SW480 (cell line): Measurements from ENCODE around the gene FAAP24.
"Not testable (repeated sequence)": the region's sequence is repeated elsewhere in the genome, so short reads cannot be mapped to it uniquely, and the experiment has no call there.

Experiments used
- DNase-seq: peaks from one replicate; pipeline ENCODE4 v3.0.0-alpha.2; 2016; ENCODE audit warnings: low spot score

FAAP24 gene, protein sequence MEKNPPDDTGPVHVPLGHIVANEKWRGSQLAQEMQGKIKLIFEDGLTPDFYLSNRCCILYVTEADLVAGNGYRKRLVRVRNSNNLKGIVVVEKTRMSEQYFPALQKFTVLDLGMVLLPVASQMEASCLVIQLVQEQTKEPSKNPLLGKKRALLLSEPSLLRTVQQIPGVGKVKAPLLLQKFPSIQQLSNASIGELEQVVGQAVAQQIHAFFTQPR

GRCh38 chr19:32971715-32972540, at the start of gene FAAP24, which contains the start of gene CEP89:
Gene FAAP24 (plus strand): TSS chr19:32972242. CDS start chr19:32973197, 955 bp downstream.
Gene CEP89 (minus strand): TSS chr19:32971958. CDS start chr19:32971874, 84 bp downstream.
- peak; percentile 100 for DNase-seq

DNA sequence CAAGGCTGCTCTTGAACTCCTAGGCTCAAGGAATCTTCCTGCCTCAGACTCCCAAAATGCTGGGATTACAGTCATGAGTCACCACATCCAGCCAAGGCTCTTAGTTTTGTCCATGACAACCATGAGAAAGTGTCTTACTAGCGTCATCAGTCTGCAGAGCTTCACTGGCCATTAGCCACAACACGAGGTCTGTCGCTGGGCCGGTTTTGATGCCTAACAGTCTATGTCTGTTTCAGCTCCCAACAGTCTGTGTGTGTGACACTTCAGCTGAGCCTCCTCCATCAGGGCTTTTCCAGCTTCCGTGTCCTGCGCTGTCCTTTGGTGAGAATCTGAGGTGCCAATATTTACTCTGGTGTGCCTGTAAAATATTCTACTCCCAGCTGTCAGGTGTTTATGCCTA, 47.8 kb upstream of the FAAP24 start:
- no peak for DNase-seq

- DNase-seq: no peak
These were observed 43.2 kb upstream of the FAAP24 start for GRCh38 chr19:32928806-32929205.

DNA sequence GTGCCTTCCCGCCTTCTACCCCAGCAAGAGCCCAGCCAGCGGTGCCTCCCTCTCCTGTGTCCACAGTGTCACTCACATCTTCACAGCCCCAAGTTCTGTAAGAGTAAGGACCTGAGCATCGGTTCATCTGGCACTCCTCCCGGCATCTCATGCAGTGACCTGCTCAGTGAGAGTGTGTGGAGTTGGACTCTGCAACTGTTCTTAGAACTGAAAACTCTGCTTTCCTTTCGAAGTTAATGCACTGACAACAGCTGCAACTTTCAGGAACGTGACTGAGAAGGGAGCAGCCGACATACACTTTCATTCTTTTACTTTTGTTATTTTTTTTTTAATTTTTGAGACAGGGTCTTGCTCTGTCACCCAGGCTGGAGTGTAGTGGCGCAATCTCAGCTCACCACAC, 41.5 kb upstream of the FAAP24 start:
- no peak for DNase-seq

DNA sequence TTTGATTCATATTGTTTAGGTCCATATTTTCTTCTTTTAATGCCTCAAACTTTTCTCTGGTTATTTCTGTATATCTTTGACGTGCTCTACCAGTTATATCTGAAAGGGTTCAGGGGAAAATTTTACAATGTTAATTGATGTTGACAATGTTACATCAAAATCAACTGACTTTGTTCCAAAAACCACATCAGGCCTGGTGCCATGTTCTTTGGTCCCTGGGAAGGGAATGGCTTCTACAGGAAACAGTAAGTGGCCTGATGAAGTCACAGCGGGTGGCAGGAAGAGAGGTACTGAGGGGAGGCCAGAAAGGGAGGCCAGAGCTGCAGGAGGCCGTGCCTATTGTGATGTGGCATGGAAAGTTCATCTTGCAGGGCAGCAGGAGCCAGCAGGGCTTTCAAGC, 38.5 kb upstream of the FAAP24 start:
- DNase-seq: no peak

- DNase-seq: no peak
These were observed 36.4 kb upstream of the FAAP24 start for GRCh38 chr19:32935629-32936028.

- no peak for DNase-seq
These were observed 36.0 kb upstream of the FAAP24 start for GRCh38 chr19:32936065-32936464.

GRCh38 chr19:32941273-32941672, 30.8 kb upstream of the FAAP24 start:
- not testable (repeated sequence) for DNase-seq

GRCh38 chr19:32945260-32945659, 26.8 kb upstream of the FAAP24 start:
- peak; percentile 72 for DNase-seq

DNA sequence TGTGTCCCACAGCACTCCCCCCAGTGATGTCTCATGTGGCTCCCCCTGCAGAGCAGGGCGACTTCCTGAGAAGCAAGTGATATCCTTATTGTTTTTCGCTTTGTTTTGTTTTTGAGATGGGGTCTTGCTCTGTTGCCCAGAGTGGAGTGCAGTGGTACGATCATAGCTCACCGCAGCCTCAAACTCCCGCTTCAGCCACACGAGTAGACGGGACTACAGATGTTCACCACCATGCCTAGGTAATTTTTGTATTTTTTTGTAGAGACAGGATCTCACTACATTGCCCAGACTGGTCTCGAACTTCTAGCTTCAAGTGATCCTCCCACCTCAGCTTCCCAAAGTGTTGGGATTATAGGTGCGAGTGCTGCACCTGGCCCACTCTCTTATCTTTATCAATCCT, 5.3 kb upstream of the FAAP24 start:
- no peak for DNase-seq

DNA sequence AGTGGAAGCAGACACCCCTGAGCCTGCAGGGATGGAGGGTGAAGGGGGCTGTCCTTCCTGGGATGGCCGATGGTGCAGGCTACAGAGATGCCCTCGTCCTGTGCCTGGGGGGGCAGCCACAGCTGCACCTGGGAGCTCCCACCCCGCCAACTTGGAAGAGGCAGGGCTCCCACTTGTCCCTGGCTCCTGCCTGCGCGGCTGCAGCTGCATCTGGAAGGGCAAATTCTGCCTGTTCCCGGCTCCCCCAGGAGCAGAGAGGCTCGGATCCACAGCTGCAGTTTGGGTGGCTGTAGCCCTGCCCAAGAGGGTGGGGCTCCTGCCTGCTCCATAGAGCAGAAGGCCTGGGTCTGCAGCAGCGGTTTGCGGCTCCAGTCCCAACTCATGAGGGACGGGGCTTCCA, 2.5 kb upstream of the FAAP24 start:
- DNase-seq: no peak

- DNase-seq: no peak
These were observed 938 bp upstream of the FAAP24 start for GRCh38 chr19:32971012-32971595.

DNA sequence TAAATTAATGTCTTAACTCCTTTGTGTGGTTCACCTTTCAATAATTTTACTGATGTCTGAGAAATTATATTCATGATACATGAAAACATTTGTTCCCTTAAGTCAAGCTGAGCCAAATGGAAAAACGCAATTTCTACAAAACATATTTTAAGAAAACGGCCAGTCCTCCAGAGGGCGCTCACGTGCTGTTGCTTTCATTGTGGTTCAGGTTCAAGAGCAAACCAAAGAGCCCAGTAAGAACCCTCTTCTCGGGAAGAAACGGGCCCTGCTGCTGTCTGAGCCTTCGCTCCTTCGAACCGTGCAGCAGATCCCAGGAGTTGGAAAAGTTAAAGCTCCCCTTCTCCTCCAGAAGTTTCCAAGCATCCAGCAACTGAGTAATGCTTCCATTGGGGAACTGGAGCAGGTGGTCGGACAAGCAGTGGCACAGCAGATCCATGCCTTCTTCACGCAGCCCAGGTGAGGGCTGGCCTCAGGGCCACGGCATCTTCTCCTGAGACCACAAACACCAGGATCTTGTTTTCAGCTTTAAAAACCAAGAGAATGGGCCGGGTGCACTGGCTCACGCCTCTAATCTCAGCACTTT, 4.3 kb downstream of the FAAP24 start:
- peak; percentile 54 for DNase-seq

DNA sequence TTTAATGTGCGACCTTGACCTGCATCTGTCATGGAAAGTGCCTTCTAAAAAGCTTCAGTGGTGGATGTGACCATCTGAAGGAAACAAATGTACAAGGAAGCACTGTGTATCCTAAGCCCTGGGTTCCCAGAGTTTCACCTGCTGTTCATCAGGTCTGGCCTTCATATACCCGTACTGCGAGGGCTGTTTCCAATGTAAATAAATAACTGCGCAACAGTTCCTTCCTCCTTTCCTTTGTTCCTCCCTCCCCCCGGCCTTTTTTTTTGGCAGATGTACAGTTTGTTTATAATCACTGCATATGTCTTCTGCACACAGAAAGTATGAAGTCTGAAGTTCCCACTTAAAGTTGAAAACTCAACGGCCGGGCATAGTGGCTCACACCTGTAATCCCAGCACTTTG, 5.2 kb downstream of the FAAP24 start:
- no peak for DNase-seq

DNA sequence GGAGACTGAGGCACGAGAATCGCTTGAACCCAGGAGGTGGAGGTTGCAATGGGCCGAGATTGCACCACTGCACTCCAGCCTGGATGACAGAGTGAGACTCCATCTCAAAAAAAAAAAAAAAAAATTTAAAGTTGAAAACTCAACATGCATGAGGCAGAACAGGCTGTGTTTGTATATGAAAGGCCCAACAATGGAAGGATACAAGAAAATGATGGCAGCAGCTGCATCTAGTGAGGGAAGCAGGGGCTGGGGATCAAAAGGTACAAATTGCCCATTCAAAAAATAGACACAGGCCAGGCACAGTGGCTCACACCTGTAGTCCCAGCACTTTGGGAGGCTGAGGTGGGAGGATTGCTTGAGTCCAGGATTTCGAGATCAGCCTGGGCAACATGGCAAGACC, 5.8 kb downstream of the FAAP24 start:
- not testable (repeated sequence) for DNase-seq

DNA sequence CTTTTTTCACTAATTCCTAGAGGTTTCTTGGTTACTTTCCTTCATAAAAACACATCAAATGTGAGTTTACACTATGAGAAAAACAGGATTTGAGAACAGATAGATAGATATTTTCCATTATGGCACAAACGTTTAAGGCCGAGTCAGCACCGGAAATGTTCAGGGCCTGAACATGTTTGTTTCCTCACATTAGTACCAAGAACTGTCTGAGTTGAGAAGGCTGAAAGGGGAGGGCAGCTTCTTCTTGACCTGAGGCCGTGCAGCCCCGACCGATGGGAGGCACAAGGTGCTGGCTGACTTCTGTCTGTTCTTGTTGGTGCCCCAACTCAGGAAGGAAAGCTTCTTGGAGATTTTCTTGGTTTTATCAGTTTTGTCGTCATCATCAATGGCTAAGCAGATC, 7.8 kb downstream of the FAAP24 start:
- DNase-seq: not testable (repeated sequence)

GRCh38 chr19:32982488-32982887, 10.4 kb downstream of the FAAP24 start:
- not testable (repeated sequence) for DNase-seq

- DNase-seq: not testable (repeated sequence)
These were observed 16.2 kb downstream of the FAAP24 start for GRCh38 chr19:32988254-32988653.

GRCh38 chr19:32988724-32989123, 16.7 kb downstream of the FAAP24 start:
- DNase-seq: no peak

DNA sequence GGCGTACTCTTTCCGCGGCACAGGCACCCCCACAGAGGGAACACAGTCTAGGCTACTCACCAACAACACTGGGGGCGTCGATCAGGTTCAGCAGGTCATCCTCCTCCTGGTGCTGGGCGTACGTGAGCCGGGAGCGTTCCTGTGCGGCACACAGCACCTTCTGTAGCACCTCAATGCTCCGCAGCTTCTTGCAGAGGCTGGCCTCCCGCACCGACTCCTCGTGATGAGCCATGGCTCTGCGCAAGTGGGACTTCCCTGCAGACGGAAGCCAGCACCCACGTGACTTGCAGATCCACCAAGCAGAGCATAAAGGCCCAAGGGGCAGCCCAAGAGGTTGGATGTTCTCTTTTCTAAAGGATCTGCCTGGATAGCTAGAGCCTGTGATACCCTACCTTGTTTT, 23.9 kb downstream of the FAAP24 start:
- not testable (repeated sequence) for DNase-seq

DNA sequence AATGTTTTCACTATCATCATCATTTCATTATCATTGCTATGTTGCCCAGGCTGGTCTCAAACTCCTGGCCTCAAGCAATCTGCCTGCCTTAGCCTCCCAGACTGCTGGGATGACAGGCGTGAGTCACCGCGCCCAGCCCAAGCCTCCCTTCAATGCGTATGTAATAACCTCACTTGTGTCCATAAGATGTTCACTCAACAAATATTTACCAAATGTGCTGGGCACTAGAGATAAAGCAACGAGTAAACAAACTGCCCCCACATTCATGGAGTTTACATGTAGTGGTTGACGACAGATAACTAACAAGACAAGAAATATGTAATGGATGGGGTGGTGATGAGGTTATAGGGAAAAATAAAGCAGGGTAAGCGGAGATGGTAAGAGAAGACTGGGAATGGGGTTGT, 25.0 kb downstream of the FAAP24 start:
- not testable (repeated sequence) for DNase-seq

GRCh38 chr19:32997716-32998355, 25.8 kb downstream of the FAAP24 start:
- no peak for DNase-seq
